RWPE2 (cell line): ENCODE data around the gene ANTXRL.
A peak's percentile ranks its signal among the peaks of the same experiment; 100 is the strongest.
"Not testable (repeated sequence)": the region's sequence is repeated elsewhere in the genome, so short reads cannot be mapped to it uniquely, and the experiment has no call there.

Experiments
- ATAC-seq: fragments of 200-7000 bp; cut with Tn5 transposase; 3 replicates; pipeline ENCODE4 v1.9.1; 2021; ENCODE audit warnings: low read depth
- DNase-seq: peaks from one replicate; pipeline ENCODE4 v3.0.0-alpha.2; 2020; ENCODE audit warnings: low spot score
- H3K27ac ChIP-seq: fragments of 450-650 bp; 2 replicates; pipeline ENCODE4 v1.5.1; 2017; ENCODE audit warnings: mild to moderate bottlenecking; ENCODE audit not compliant: poor library complexity, severe bottlenecking
- H3K27me3 ChIP-seq: fragments of 250-450 bp; sonication (Bioruptor Pico); 2 replicates; pipeline ENCODE4 v1.5.1; 2021; ENCODE audit warnings: mild to moderate bottlenecking, moderate library complexity; ENCODE audit not compliant: insufficient read depth, poor library complexity, severe bottlenecking
- H3K36me3 ChIP-seq: fragments of 250-450 bp; sonication (Bioruptor Pico); 2 replicates; pipeline ENCODE4 v1.5.1; 2020; ENCODE audit warnings: low read depth, mild to moderate bottlenecking, moderate library complexity
- H3K4me1 ChIP-seq: fragments of 250-450 bp; sonication (Bioruptor Pico); 2 replicates; pipeline ENCODE4 v1.5.1; 2021; ENCODE audit warnings: mild to moderate bottlenecking, moderate library complexity; ENCODE audit not compliant: insufficient read depth, poor library complexity, severe bottlenecking
- H3K4me3 ChIP-seq: fragments of 250-450 bp; sonication (Bioruptor Pico); 2 replicates; pipeline ENCODE4 v1.5.1; 2021; ENCODE audit warnings: mild to moderate bottlenecking, moderate library complexity; ENCODE audit not compliant: severe bottlenecking
- H3K9me3 ChIP-seq: fragments of 250-450 bp; sonication (Bioruptor Pico); 2 replicates; pipeline ENCODE4 v1.5.1; 2021; ENCODE audit warnings: mild to moderate bottlenecking, moderate library complexity; ENCODE audit not compliant: severe bottlenecking
- CTCF ChIP-seq: fragments of 450-650 bp; IDR thresholded peaks from one replicate; pipeline ENCODE4 v1.5.1; 2017; ENCODE audit warnings: mild to moderate bottlenecking, moderate library complexity; ENCODE audit not compliant: poor library complexity, severe bottlenecking

Gene ANTXRL

GRCh38 chr10:46255801-46256747, 30.7 kb upstream of the ANTXRL start:
- peak; percentile 63 for TF ChIP-seq CTCF
- Histone ChIP-seq H3K9me3 (no peaks in the 10 kb centered on the region), H3K4me1 (no peaks in the 10 kb centered on the region), H3K27me3 (no peaks in the 10 kb centered on the region), H3K36me3 (no peaks in the 10 kb centered on the region), H3K27ac (no peak overlapping the region), H3K4me3 (no peak overlapping the region)
- DNase-seq (no peak), ATAC-seq (peak; percentile 78)

- no peak for DNase-seq
- H3K27me3 ChIP-seq = no peaks in the 10 kb centered on the region
- no peaks in the 10 kb centered on the region for H3K36me3 ChIP-seq
- H3K9me3 ChIP-seq = no peaks in the 10 kb centered on the region
- no peak for TF ChIP-seq CTCF
- H3K4me1 ChIP-seq = no peaks in the 10 kb centered on the region
- H3K4me3 ChIP-seq = no peak overlapping the region
- H3K27ac ChIP-seq = no peak overlapping the region
- ATAC-seq = no peak
Observed at GRCh38 chr10:46257099-46257498, 29.7 kb upstream of the ANTXRL start.

- not testable (repeated sequence) for DNase-seq, H3K27ac ChIP-seq, H3K36me3 ChIP-seq, H3K27me3 ChIP-seq, ATAC-seq, H3K4me3 ChIP-seq, H3K9me3 ChIP-seq, H3K4me1 ChIP-seq
Observed at GRCh38 chr10:46262906-46263560, 23.8 kb upstream of the ANTXRL start.

- Histone ChIP-seq H3K4me3 (no peak overlapping the region), H3K27ac (no peak overlapping the region), H3K9me3 (no peaks in the 10 kb centered on the region), H3K4me1 (no peaks in the 10 kb centered on the region), H3K36me3 (no peaks in the 10 kb centered on the region), H3K27me3 (no peaks in the 10 kb centered on the region)
- ATAC-seq = no peak
- no peak for TF ChIP-seq CTCF
- DNase-seq = no peak
Observed at GRCh38 chr10:46263831-46264268, 22.9 kb upstream of the ANTXRL start.

GRCh38 chr10:46264336-46264735, 22.5 kb upstream of the ANTXRL start:
- TF ChIP-seq CTCF = no peak
- ATAC-seq (no peak), DNase-seq (no peak)
- Histone ChIP-seq H3K27me3 (no peaks in the 10 kb centered on the region), H3K36me3 (no peaks in the 10 kb centered on the region), H3K4me3 (no peak overlapping the region), H3K4me1 (no peaks in the 10 kb centered on the region), H3K27ac (no peak overlapping the region), H3K9me3 (no peaks in the 10 kb centered on the region)
